Left lung (tissue), 10 donors: ENCODE data around the gene KHK. TPM values are rescaled to one million over a fixed set of nuclear protein-coding genes. Genes with fewer than 3 reads are reported as not detected.

ENCODE experiments used
- ATAC-seq: fragments of 200-7000 bp; cut with Tn5 transposase; one replicate; pipeline ENCODE4 v1.9.1; 2020; ENCODE audit warnings: moderate library complexity
- DNase-seq, 4 donors: peaks; one replicate each; pipeline ENCODE4 v3.0.0-alpha.2; 2013 to 2020
- H3K27ac ChIP-seq, 2 donors: fragments of 200-600 bp; sonication (generic) in 1 of 2; one replicate each; pipeline versions ENCODE4 v1.5.0 to v1.8.0; 2020 to 2021
- H3K27me3 ChIP-seq, 2 donors: fragments of 200-600 bp; sonication (generic) in 1 of 2; one replicate each; pipeline versions ENCODE4 v1.5.0 to v1.8.0; 2020 to 2021
- H3K36me3 ChIP-seq, 2 donors: fragments of 200-600 bp; sonication (generic) in 1 of 2; one replicate each; pipeline versions ENCODE4 v1.5.0 to v1.8.0; 2020 to 2021
- H3K4me1 ChIP-seq, 2 donors: fragments of 200-600 bp; one replicate each; pipeline ENCODE4 v1.8.0; 2021
- H3K4me3 ChIP-seq, 2 donors: fragments of 200-600 bp; sonication (generic) in 1 of 2; one replicate each; pipeline versions ENCODE4 v1.5.0 to v1.8.0; 2020 to 2021; ENCODE audit warnings: mild to moderate bottlenecking in 1 of 2
- H3K9me3 ChIP-seq, 2 donors: fragments of 200-600 bp; sonication (generic) in 1 of 2; one replicate each; pipeline versions ENCODE4 v1.5.0 to v1.8.0; 2020 to 2021
- CTCF ChIP-seq, 2 donors: fragments of 200-600 bp; sonication (generic) in 1 of 2; IDR thresholded peaks; one replicate each; pipeline versions ENCODE4 v1.5.0 to v1.8.0; 2021; ENCODE audit warnings: antibody characterized with exemption in 2 of 2
- intact Hi-C, 2 donors: fragments of 100-400 bp; cut with DNase I; formaldehyde crosslinking; loops; one replicate each; pipeline versions ENCODE4 v1.11.2 to v1.14.2; 2022
- polyA plus RNA-seq, 6 donors: library from polyadenylated mRNA; unstranded; fragments of 120-200 nt; gene quantifications; one replicate each; pipeline ENCODE4 v1.2.1, GENCODE V29; 2013; ENCODE audit not compliant: insufficient read length in 6 of 6
- total RNA-seq, 2 donors: library from RNA; stranded (reverse); fragmentation: NEBNext Ultra II Directional; extraction: Animal tissue kit (Norgen Biotek cat#: 25700); gene quantifications; one replicate each; pipeline ENCODE4 v1.2.1, GENCODE V29; 2021
- donor health status: DM: no; HTN: yes; CAD: no.
- donor health status: DM: no; HTN: no; CAD: no.

The KHK gene
- total and polyA plus RNA-seq, 8 donors: 3.8 to 11.5 (median 4.6) TPM

DNA sequence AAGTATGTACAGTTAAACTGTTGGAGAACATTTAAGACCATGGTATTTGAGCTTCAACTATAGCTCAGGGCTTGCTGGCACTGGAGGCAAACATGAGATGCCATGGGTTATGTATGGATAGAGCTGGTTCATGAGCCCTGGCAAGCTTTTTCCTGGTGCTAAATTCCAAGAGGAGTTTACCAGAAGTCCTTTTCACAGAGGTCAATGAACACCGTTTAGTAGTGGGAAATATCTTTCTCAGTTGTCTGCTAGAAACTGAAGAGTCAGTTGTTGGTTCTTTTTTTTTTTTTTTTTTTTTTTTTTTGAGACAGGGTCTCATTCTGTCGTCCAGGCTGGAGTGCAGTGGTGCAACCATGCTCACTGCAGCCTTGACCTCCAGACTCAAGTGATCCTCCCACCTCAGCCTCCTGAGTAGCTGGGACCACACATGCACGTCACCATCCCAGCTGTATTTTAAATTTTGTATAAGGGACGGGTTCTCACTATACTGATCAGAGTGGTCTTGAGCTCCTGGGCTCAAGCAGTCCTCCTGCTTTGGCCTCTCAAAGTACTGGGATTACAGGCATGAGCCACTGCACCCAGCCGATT is 1.3 kb downstream of the KHK start:
- TF ChIP-seq CTCF (IDR thresholded peaks at IDR 0.05): no peak
- Histone ChIP-seq H3K36me3 (no peaks in the 10 kb centered on the region), H3K4me1 (peaks cover 3 to 25% of the 10 kb centered on the region in 2 donors), H3K4me3 (no peak overlapping the region), H3K9me3 (no peaks in the 10 kb centered on the region), H3K27ac (no peak overlapping the region), H3K27me3 (no peaks in the 10 kb centered on the region)
- DNase-seq (peak in 1 of 4 donors; percentile 15), ATAC-seq (no peak)
- intact Hi-C loops: loop anchor here in 1 of 2 donors (10.0 kb wide), 2 partner anchors 53 to 123 kb away; partner anchors contain the start of gene TMEM214

DNA sequence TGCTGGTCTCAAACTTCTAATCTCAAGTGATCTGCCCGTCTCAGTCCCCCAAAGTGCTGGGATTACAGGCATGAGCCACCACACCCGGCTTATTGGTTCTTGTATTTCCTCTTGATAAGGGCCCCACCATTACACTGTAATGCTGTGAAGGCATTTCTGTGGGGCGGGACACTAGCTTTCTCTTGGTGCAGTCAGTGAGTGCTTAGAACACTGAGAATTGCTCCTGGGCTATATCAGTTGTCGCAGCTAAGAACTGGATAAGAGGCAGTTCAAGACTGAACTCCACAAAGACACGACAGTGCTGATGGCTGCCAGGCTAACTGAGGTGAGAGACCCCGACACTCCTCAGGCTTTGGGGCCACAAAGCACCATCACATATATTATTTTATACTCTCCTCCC is 2.1 kb downstream of the KHK start:
- no peaks in the 10 kb centered on the region for H3K9me3 ChIP-seq
- ATAC-seq (no peak), DNase-seq (no peak)
- intact Hi-C loops: loop anchor here in 1 of 2 donors (10.0 kb wide), 2 partner anchors 54 to 124 kb away; partner anchors contain the start of gene TMEM214
- peaks cover 3 to 25% of the 10 kb centered on the region in 2 donors for H3K4me1 ChIP-seq
- TF ChIP-seq CTCF (IDR thresholded peaks at IDR 0.05): no peak
- no peaks in the 10 kb centered on the region for H3K36me3 ChIP-seq
- H3K27ac ChIP-seq: no peak overlapping the region
- H3K4me3 ChIP-seq: no peak overlapping the region
- no peaks in the 10 kb centered on the region for H3K27me3 ChIP-seq

GRCh38 chr2:27089111-27089954 is 2.8 kb downstream of the KHK start:
- DNase-seq: no peak
- H3K4me3 ChIP-seq: no peak overlapping the region
- intact Hi-C loops: loop anchor here in 1 of 2 donors (10.0 kb wide), 2 partner anchors 55 to 125 kb away; partner anchors contain the start of gene TMEM214
- H3K36me3 ChIP-seq: no peaks in the 10 kb centered on the region
- TF ChIP-seq CTCF (IDR thresholded peaks at IDR 0.05): no peak
- no peaks in the 10 kb centered on the region for H3K27me3 ChIP-seq
- H3K4me1 ChIP-seq: peaks cover 3 to 25% of the 10 kb centered on the region in 2 donors
- no peak for ATAC-seq
- H3K27ac ChIP-seq: no peak overlapping the region
- no peaks in the 10 kb centered on the region for H3K9me3 ChIP-seq

GRCh38 chr2:27091746-27092695 is 5.4 kb downstream of the KHK start:
- H3K9me3 ChIP-seq: no peaks in the 10 kb centered on the region
- H3K4me3 ChIP-seq: no peak overlapping the region
- peak in 1 of 4 donors; percentile 23 for DNase-seq
- H3K27ac ChIP-seq: no peak overlapping the region
- no peaks in the 10 kb centered on the region for H3K27me3 ChIP-seq
- H3K36me3 ChIP-seq: no peaks in the 10 kb centered on the region
- intact Hi-C loops: loop anchor here in 1 of 2 donors (10.0 kb wide), 2 partner anchors 113 to 193 kb away; partner anchors contain the start of gene TRIM54
- no peak for TF ChIP-seq CTCF (IDR thresholded peaks at IDR 0.05)
- H3K4me1 ChIP-seq: peaks cover 6 to 24% of the 10 kb centered on the region in 2 donors
- no peak for ATAC-seq
